ENCODE results near the gene GSG1.

The GSG1 gene

DNA sequence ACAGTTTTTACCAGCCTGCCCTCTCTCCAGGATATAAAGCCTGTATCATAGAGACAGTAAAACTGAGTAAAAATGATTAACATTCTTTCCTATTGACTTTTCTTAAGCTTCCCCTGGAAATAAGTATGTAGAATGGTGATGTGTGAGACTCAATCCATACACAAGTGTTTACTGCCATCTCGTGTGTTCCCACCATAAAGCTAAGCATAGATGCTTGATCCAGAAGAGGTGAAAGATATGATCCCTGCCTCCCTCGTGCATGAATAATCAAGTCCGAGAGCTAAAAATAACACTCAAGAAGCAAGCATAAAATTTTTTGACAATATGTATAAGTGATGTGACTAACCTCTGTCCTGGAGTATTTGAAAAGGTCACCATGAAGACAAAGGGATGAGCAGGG, 16.9 kb upstream of the GSG1 start:
- no peak for DNase-seq (ENCODE audit: low read depth in 2 of 2)

DNA sequence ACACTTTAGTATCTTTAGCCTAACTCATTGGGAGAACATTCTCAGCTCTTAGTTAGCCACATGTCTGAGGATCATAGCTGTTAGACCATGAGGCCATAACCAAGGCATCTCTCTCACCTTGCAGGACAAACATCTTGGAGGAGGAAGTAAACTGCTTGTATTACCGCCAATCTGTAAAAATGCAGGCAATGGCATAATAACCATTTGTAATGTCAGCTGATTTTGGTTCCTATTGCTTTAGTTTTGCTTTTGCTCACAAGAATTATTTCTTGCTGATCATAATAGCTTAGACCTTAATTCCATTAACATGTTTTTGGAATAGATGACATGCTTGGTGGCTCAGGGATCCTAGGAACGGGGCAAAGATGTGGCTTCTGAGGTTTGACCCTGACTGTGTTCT, 16.4 kb upstream of the GSG1 start:
- DNase-seq (ENCODE audit: low read depth in 2 of 2): no peak

DNA sequence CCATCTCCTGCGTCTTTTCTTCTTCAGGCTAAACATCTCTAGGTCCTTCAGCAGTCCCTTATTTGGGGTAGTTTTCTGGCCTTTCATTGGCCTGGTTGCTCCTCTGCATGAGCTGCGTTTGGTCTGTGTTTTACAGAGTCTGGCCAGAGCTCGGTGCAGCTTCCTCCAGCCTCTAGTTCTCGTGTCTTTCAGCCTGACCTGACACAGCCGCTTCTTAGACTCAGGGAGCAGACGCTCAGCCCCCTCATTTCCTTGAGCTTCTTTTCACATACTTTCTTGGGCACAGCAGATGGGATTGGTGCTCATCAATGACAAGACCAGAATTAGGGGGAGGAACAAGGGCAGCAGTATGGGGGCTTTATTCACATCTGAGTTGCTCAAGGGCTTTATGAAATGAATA, 13.6 kb upstream of the GSG1 start:
- DNase-seq (ENCODE audit: low read depth in 2 of 2): no peak

DNA sequence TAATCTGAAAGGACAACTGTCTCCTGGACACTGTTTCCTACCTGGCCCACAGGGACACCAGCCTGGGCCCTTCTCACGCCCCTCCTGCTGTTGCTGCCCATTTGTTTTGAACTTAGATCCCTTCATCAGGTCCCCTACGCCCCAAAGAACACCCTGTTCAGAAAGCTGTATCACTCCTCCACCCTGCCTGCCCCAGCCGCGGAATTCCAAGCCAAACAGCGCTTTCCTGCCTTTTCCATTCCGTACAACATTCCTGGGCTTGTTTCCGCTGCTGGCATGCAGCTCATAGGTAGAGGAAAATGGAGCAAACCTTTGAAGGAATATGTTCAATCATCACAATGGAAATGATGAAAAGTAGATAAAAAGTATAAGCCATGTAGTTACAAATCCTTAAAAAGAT, 12.8 kb upstream of the GSG1 start:
- no peak for DNase-seq (ENCODE audit: low read depth in 2 of 2)

DNA sequence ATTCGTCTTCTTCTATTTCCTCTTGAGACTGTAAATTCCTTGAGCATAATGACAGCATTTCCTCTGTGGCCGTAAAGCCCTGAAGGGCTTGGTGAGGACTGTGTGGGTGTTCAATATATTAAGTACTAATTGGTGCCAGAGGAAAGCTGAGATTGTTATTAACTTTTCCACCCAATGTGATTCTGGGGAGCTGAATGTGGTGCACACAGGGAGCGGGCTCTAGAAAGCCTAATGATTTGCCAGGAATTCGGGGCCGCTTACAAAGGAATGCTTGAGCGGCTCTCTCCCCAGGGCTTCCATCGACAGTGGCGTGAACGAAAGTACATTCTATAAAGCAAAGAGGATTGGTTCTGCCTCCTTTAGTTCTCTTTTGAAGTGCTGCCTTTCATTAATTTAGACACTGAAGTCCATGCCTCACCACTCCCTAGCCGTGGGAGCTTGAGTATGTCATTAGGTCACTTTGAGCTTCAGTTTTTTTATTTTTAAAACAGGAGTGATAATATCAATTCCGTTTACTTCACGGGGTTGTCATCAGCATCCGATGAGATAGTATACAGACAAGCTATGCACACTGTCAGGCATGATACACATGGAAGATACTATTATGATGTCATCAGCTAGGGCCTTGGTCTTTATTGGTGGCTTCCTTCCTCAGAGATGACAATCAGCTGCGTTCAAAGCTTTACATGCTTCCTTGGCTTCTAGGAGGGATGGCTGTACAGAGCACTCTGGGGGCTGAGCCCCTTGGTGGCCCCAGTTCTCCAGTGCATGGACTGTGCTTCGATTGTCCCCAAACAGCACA, 11.0 kb upstream of the GSG1 start:
- no peak for DNase-seq (ENCODE audit: low read depth in 2 of 2)

DNA sequence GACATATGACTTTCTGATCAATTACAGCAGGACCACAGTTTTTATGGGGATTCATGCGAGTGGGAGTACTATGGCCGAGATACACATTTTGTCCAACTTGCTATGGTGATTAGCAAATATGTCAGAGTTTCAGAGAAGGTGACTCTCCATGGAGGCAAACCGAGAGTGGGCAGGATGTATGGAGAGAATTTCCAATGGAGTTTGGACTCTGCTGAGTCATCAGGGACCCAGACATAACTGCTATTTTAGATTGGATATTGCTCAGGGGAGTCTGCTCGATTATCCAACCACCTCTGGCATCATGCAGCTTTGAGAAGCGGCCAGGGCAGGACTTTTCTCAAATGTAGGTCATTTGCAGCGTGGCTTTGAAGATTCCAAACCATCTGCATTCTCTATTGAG, 9.5 kb upstream of the GSG1 start:
- no peak for DNase-seq (ENCODE audit: low read depth in 2 of 2)

DNA sequence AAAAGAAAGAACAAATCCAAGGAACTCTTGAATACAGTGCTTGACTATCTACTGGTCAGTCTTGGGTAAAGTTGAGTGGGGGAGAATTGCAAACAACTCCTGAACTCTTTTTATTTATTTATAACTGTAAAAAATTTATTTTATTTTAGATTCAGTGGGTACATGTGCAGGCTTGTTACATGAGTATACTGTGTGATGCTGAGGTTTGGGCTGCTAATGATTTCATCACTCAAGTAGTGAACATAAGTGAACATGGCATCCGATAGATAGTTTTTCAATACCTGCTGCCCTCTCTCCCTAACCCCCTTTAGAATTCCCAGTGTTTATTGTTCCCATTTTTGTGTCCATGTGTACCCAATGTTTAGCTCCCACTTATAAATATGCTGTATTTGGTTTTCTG, 3.2 kb upstream of the GSG1 start:
- no peak for DNase-seq (ENCODE audit: low read depth in 2 of 2)

DNA sequence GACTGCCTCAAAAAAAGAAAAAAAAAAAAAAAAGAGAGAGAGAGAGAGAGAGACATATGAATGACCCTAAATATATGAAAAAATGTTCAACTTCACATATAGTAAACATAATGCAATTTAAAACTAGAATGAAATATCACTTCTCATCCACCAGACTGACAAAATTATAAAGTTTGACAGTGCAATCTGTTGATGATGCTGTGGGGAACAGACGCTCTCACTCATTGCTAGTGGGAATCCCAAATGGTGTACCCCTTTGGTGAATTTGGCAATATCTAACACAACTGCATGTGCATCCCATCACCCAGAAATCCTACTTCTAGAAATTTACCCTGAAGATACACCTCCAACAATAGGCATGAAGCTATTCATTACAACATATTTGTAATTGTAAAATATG, 2.3 kb upstream of the GSG1 start:
- DNase-seq (ENCODE audit: low read depth in 2 of 2): no peak

DNA sequence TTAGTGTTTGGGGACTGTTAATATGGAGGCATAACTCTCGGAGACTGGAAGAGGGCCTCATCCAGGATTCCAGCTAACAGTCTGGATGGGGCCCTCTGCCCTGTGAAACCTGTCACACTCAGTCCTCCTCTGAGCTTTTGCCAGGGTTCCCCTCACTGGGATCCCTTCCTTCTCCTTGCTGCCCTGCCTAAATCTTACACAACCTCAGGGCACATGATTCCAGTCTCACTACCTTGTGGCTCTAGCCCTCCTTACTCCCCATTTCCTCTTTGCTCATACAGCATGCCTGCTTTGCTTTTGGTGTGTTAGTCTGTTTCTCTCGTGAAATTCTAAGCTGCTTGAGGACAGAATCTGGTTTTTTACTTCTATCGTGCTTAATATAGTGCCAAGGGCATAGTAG, 942 bp upstream of the GSG1 start:
- DNase-seq (ENCODE audit: low read depth in 2 of 2): no peak

DNA sequence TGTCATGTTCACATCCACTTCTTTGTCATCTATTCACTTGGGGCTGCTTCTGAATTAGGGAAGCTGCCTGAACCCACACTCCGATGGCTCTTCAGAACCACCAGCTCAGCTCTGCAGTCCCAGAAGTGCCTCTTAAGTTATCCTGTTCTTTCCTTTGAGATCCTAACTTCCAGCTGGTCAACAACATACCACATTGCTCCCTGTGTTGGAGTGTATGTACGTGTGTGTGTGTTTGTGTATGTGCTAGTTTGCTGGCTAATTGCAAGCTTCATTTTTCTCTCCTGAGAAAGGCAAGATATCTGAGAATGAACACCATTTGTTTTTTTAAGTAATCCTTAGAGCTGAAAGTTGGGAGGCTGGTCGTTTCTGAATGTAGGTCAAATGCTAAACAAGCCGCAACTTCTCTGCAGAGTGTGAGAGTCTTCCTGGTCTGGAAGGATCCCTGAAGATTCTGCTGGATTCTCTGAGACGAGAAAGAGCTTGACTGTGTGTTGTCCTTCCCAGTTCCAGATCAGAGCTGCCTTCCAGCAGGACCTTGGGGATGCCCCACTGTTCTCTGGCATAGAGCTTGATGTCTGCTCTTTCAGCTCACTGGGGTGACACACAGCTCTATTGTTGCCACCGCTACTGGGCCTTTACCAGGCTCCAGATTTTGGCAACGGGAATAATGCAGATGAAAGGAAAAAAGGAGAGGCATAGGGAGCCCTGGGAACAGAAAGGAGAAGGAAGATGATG, 839 bp downstream of the GSG1 start:
- DNase-seq (ENCODE audit: low read depth in 2 of 2): no peak

DNA sequence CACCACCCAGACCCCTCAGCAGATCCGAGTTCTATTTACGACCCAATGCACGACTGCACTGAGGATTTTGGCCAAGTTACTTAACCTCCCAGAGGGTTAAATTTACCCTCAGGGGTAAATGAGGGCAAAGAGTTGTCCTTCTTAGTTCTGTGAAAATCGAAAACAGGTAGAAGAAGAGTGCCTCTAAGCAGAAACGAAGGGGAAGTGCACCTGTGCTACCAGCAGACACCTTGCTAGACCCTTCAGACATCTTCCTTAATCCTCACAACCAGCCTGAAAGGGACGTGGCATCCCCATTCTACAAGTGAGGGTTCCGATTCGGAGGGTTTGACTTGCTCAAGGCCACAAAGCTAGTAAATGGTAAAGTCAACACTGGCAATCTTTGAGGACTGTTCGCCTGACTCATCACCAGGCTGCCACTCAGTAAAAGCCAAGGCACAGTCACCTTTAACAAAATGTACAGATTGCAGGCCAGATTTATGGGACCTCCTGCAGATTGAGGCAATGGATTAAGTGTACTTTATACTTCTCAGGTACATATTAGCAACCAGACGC, 1.6 kb downstream of the GSG1 start:
- no peak for DNase-seq (ENCODE audit: low read depth in 2 of 2)

DNA sequence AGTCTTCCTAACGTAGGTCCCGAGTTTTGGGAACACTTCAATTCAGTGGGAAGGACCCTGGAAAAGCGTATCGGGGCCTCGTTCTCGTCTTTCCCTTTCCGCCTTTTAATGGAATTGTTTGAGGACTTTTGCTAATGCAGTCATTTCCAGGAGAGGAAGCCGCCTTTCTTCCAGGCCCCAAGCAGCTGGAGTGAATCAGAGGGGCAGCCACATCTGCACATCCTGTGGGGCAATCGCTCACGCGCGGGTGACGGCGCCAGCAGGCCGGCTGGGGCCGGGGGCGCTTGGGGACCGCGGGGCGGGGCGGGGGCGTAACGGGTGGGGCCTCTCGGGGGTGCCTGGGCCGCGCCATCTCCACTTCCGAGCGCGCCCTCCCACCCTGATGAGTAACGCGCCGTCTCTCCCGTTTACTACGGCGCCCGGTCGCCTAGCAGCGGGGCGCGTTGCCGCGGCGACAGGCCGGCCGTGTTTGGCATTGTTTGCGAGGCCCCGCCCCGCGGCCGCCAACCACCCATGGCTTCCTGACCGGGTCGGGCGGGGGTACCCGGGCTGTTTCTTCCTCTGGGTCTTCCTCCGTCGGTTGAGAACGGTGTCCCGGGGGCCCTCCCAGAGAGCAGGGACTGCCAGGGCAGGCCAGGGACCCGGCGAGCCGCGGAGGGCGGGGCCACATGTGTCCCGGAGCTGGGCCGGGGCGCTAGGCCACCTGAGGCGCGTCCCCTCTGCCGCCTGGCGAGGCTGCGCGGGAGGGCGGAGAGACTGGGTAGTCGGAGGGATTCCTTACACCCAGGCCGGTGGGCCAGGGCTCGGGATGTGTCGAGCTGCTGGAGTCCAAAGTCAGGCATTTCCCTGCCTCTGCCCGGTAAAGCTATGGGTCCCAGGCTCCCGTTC, 2.3 kb downstream of the GSG1 start:
- peak; percentile 81 to 84 for DNase-seq (ENCODE audit: low read depth in 2 of 2)

DNA sequence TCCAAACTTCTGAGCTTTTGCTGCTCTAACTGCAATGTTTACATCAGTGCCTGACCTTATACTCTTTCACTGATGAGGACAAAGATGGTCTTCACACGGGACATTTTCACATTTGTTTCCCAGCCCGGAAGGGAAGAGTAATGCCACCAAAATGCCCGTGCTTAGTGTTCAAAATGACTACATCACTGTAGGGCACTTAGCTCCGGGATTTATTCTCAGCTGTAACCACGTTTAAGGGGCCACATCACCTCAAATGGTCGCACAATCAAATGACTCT, 2.9 kb downstream of the GSG1 start:
- no peak for DNase-seq (ENCODE audit: low read depth in 2 of 2)

DNA sequence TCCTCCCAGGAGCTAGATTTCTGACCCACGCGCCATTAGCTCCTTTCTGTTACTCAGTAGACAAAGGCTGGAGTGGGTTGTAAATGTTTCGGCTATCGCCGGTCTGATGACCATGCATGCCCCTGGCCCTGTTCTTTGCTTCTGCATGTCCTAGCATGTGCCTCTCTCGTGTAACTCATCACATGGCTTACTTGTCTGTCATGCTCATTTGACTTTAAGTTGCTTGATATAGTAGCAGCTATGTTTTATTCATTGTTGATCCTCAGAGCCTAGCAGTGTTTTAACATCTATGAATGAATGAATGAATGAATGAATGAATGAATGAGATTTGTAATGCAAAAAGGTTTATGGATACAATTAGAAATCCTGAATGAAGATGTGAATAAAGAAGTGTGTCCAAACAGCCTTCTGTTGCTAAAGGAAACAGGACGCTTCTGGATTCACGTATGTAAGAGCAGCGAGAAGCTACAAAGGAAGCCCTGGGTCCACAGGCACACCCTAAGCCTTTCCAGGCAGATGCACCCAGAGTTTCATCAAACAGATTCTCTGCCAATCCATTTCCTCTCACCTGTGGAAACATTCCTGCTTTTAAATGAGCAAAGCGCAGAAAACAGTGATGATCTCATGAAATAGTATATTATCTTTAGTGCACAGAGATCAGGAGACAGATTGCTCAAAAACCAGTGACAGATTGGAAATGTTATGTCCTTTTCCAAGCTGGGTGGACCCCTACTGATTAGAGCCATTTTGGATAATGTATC, 3.4 kb downstream of the GSG1 start:
- no peak for DNase-seq (ENCODE audit: low read depth in 2 of 2)

DNA sequence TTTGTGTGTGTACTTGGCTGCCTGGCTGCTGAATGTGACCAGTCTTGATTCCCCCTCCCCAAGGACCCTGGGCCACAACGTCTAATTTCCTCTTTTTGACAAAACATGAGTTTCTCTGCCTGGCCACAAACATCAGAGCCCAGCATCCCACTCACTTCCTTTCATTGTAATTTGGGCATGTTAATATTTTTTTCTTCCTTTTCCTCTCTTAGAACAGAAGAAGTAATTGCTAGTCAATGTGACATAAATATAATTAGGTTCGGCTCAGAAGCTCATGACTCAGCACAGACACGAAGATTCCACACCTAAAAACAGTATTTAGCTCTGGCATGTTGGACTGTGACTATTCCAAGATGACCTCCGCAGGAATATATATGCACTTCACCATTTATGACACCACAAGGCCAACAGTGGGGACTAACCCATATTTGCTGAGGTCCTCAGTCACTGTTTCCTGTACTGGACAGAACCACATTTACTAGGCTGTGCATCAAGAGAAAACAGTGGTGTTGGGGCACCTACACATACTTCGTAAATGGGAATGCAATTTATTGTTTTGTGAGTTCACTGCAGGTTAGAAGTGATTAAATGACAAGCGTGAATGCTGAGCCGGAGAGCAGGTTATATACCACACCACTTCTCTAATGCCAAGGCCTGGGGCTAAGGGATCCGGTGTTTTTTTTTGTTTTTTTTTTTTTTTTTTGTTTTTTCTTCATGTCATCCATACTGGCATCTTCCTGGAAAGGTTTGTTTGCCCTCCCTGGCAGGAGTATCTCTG, 4.2 kb downstream of the GSG1 start:
- no peak for DNase-seq (ENCODE audit: low read depth in 2 of 2)

DNA sequence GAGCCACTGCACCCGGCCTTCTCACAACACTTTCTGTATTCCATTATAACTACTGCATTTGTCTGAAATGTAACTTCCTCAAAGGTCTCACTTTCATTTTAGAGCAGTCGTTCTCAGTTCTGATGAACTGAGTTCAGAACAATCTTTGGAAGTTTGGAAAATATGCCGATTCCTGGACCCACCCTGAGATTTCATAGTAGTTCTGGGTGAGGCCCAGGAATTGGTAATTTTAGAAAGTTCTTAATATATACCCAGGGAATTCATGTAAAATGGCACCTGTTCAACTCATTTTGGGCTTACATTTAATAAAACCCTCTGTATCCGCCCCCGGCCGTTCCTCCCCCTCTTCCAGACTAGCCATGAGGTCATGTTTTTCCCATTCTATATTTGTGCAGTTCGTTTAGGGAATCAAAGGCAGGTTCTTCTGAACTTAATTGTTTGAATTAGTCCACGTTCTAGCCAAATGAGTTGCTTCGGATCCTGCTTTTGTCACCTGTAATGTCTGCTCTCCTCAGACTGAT, 5.9 kb downstream of the GSG1 start:
- no peak for DNase-seq (ENCODE audit: low read depth in 2 of 2)

DNA sequence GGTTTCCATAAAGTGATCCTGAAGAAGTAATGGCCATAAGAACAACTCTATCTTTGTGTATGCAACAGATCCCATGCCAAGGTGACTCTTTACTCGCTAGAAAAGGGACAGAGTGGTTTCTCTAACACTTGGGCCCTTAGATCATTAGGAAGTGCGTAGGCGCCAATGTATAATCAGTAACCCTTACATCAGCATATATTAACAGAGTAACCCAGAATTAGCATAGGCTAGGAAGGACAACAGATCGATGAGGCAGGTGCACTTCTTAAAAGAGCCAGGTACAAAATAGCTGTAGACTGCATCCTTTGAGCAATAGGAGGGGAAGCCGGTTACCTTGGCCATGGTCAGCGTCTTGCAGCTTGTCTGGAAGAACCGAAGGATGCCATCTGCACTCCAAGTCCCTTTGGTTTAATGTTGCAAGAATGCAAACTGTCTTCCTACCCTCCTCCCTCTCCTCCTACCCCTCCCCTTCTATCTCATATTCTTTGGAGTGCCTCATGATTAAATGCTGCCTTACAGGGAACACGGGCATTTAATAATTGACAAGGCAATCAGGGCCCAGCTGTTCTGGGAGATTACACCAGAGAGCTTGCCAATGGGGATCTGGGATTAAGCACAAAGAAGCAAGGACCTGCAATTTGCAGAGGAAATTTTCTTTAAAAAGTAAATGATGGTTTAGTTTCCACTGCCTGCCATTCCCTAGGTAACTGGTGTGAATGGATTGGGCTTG, 8.0 kb downstream of the GSG1 start:
- DNase-seq (ENCODE audit: low read depth in 2 of 2): no peak

DNA sequence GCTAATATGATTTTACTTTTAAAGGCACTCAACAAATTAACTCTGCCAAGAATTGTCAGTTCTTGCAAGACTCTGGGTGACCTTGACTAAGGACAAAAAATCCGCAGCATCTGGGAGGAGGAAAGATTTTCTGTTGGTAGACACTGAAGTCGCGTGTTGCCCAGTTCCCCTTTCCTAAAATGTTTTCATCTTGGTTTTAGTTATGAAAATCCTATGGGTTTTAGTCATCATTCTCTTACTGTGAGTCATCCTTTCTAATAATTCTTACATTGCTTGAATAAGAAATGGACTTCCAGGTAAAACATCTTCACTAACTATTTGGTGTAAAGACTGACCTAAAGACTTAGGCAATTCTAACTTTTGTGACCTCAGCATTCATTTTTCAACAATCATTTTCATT, 9.1 kb downstream of the GSG1 start:
- DNase-seq (ENCODE audit: low read depth in 2 of 2): no peak

DNA sequence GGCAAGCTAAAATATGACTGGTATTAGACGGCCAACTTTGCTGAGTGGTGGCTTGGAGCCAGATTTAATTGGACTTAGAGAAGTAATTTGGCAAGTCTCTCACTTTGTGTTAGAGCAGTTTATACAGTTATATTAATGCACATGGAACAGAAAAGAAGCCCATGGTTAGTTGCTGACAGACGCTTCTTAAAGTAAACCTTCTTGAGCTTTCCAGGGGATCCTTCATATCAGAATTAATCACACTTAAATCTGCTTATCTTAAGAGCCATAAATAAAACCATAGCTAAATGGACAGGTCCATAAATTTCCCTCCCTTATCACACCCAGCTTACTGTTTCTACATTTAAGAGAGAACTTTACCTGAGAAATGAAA, 9.6 kb downstream of the GSG1 start:
- no peak for DNase-seq (ENCODE audit: low read depth in 2 of 2)
